HEK293T (cell line): ENCODE measurements around the gene MVB12B.

Experiments
- ARNT ChIP-seq: fragments of 450-650 bp; IDR thresholded peaks from 2 replicates; pipeline ENCODE4 v1.6.1; 2017; ENCODE audit warnings: mild to moderate bottlenecking
- FOXM1 ChIP-seq: fragments of 450-650 bp; IDR thresholded peaks from 2 replicates; pipeline ENCODE4 v1.6.1; 2017; ENCODE audit warnings: mild to moderate bottlenecking, borderline replicate concordance
- HDGF ChIP-seq: fragments of 450-650 bp; IDR thresholded peaks from 2 replicates; pipeline ENCODE4 v1.6.1; 2017; ENCODE audit warnings: antibody characterized with exemption, borderline replicate concordance
- L3MBTL2 ChIP-seq: fragments of 450-650 bp; conservative IDR thresholded peaks from 2 replicates; pipeline ENCODE4 v1.6.1; 2016; ENCODE audit warnings: mild to moderate bottlenecking
- SP1 ChIP-seq: fragments of 450-650 bp; IDR thresholded peaks from 2 replicates; pipeline ENCODE4 v1.6.1; 2017
- SUZ12 ChIP-seq: fragments of 450-650 bp; IDR thresholded peaks from 2 replicates; pipeline ENCODE4 v1.6.1; 2016; ENCODE audit warnings: mild to moderate bottlenecking
- TARDBP ChIP-seq: fragments of 450-650 bp; IDR thresholded peaks from 2 replicates; pipeline ENCODE4 v1.6.1; 2016

- TF ChIP-seq HDGF = no peak
- no peak for TF ChIP-seq ARNT
- no peak for TF ChIP-seq SP1
- TF ChIP-seq L3MBTL2 = no peak
- TF ChIP-seq SUZ12 = no peak
- no peak for TF ChIP-seq TARDBP
- TF ChIP-seq FOXM1 = no peak
Observed at GRCh38 chr9:126360073-126360472, 33.4 kb downstream of the MVB12B start.
